Endometrial microvascular endothelial cells (primary cell): ENCODE results near the gene CIAO2B. TPM values are rescaled to one million over a fixed set of nuclear protein-coding genes. Genes with fewer than 3 reads are reported as not detected.

Source experiments
- in situ Hi-C: cut with HindIII; loops from 2 replicates; pipeline ENCODE4 v1.10.0; 2017; ENCODE audit warnings: low sequenced_read_pairs, low pct_unique_long_range_greater_than_20kb; ENCODE audit errors: inconsistent ontology term
- total RNA-seq: library from RNA; depleted of rRNA; stranded (reverse); fragments of >200 nt; gene quantifications from one replicate; pipeline ENCODE4 v1.2.3, GENCODE V29; 2015; ENCODE audit errors: inconsistent ontology term

CIAO2B gene
- total RNA-seq, 1 donor from 2014 or later: 69.0 TPM

- in situ Hi-C loops: no loop called here
These were observed 23.8 kb downstream of the CIAO2B start for GRCh38 chr16:66910175-66910940.

DNA sequence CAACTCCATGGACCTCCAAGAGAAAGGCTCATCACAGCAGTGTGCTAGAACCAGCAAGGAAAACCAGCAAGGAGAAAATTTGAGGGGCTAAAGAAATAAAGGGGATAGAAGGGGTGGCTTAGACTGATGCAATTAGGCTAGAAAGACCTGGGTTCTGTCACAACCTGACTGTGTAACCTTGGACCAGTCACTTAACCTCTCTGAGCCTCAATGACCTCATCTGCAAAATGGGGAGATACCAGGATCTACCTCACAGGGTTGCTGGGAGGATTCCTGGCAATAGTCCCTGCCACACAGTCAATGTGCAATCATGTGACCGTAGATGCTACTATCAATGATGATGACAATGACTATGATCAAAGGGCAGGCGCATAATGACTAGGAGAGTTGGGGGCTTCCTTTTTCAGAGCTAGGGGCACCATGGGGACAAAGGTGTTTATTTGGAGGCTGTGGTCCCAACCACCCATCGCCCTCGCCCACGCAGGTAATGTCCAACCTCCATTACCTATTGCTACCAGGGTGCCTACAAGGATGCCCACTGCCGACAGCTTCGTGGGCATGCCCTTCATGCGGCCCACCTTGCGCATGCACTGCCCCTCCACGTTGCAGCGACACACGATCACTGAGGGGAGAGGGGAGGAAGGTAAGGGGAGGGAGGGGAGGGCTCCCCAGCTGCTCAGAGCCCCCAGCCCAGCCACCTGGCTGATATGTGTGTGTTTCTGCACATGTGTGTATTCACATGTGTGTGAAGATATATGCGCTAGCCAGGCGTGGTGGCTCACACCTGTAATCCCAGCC lies 25.2 kb downstream of the CIAO2B start:
- in situ Hi-C loops: no loop called here

- in situ Hi-C loops: no loop called here
These were observed 26.1 kb downstream of the CIAO2B start for GRCh38 chr16:66908116-66908515.

DNA sequence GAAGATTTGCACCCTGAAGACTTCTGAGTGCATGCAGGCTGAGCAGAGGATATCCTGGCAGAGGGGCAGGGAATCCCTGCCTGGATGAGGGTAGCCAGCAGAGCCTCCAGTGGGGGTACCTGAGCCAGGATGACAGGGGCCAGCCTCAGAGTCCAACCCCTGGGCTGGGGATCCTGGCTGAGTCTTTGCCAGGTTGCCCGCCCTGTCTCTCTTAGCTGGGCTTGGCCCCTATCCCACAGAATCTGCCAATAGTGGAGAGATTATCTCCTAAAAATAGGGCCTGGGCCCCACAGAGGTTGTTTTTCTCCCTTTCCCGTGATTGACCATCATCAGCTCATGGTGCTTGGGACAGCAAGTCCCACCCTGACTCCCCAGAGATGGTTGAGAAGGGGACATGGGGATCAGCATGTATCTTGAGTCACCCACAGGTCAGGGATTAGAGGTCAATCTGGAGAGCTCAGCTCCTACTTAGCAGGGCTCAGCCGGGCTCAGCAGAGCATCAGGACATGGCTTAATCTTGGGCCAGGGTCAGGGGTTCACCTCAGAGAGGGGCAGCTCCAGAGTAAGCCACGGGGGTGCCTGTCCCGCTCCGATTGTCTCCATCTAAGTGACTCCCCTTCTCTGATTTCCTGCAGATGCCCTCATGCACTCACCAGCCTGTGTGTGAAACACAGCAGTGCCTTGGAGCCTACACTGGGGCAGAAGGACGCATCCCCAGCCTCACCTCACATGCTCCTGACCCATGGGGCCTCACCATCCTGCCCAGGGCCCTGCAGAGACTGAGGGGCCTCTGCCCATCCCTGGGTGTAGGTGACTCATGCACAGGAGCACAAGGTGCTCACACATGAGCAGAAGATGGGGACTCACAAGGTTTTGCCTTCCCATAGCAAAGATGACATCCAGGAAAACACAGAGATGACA lies 27.0 kb downstream of the CIAO2B start:
- in situ Hi-C loops: no loop called here

DNA sequence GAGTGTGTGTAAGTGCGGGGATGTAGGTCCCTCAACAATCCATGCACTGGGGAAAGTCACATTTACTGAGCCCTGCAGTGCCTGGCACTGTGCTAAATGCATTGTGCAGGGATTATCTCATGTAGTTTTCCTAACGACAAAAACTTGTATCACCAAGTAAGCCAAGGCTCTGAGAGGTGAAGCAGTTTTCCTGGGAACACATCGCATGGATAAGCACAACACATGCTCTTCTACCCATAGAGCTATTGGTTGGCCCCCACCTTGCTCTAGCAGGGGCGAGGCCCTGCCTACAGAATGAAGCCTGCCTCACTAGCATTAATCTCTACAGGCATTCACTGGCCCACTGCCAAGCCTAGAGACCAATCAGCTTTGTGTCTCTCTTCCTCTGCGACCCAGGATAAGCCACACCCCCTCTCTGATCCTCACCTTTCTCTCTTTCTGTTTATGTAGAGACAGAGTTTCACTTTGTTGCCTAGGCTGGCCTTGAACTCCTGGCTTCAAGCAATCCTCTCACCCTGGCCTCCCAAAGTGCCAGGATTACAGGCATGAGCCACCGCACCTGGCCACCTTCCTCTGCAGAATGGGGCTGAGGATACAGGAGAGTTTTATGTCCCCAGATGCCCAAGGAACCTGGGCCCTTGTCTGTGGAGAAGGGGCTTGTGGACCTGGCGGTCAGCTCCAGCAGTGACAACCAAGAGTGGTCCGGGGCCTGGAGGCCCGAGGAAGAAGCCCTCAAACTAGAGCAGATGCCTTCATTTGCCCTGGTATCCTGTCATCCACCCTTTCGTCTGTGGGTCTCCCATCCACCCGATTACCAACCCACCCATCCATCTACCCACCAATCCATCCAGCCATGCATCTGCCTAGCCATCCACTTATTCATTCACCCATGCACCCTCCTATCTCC lies 28.3 kb downstream of the CIAO2B start:
- in situ Hi-C loops: no loop called here

DNA sequence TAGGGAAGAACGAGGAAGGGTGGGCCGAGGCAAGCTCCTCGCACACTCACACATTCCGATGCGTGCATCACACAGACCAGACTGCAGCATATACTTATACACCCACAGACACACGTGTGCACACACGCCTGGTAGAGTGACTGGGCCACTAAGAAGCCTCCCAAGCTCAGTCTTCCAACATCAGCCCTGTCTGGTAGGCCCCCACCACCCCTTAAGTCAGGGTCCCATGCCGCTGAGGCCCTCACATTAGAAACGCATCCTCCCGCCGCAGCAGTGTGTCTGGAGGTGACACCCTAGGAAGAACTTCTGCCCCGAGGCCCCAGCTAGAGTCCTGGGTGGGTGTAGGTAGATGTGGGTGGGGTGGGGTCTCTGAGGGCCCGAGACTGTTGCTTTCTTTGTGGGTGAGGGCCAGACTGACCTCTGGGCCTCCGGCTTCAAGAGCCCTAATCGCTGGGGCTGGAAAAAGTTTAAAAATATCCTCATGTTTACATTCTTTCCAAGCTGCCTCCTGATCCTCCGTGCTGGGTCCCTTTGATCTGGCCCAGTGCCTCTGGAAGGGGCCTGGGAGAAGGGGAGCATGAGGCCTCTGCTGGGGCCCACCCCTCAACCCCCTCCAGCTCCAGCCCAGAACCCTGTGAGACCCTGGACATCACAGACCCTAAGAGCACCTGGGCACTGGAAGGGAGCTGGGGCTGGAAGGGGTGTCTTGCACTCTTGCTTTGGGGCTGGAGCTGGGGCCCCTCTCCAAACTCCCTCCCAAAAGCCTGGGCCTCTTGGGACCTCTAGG lies 29.2 kb downstream of the CIAO2B start:
- in situ Hi-C loops: no loop called here

GRCh38 chr16:66904428-66904845 lies 29.8 kb downstream of the CIAO2B start:
- in situ Hi-C loops: no loop called here

GRCh38 chr16:66903544-66904427 lies 30.4 kb downstream of the CIAO2B start:
- in situ Hi-C loops: no loop called here

DNA sequence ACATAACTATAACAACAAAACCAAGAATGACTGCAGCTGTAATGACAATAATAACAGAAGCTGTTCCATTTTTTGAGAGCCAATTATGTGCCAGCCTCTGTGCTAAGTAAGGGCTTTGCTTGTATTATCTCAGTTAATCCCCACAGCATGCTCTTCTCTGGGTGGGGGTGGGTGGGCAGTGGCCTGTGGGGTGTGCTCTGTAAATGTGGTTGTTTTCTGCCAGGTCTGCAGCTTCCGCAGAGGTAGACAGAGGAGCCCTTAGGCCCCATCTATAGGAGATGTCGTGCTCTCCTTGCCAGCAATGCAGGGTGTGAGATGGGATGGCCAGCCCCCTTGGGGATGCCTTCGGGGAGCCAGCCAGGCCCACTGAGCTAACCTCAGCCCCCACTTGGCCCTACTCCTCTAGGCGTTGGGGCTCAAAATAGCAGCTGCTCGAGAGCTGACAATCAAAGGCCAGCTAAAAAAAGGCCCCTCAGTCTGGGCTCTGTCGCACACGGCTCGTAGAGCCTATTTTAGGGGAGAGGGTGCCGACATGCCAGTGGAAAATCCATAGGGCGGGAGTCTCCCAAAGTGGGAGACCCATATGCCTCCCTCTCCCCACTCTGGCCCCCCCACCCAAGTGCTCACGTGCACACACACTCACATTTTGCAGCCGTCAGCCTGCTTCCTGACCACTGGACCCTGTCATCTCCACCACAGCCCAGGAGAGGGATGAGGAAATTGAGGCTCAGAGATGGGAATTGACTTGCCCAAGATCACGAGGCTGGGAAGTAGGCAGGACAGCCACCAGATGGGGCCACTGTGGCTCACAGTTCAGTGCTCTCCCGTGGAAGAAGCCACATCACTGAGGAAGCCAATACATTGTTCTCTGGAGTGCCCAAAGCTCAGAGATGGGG lies 31.3 kb downstream of the CIAO2B start:
- in situ Hi-C loops: no loop called here

GRCh38 chr16:66901626-66902025 lies 32.6 kb downstream of the CIAO2B start:
- in situ Hi-C loops: no loop called here

DNA sequence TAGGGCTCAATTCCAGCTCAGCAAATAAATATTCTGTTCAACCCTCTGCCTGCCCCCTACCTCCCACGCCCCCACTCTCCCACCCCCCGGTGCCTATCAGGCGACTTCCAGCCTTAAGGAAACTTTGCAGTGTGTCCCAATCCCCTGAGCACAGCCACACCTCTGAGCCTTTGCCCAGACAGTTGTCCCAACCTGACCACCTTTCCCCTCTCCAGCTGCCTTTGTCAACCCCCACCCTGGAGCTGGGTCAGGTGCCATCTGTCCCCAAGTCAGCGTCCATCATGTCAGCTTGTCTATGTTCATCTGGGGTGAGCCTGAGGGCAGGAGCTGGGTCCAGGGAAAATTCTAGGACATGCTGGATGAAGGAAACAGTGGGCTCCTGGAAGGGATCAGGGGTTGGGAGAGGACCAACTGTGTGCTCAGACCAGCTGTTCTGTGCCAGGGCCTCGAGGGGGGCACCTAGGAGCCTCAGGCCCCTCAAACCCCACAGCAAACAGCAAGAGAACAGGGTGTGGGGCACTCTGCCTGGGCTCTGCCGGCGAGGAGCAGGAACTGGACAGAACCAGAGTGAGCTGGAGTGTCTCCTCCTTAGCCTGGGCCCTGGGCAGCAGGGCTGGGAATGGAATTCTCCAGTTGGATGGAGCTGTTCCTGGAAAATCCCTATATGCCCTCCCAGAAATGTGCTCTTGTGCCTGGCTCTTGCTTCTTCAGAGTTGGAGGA lies 33.3 kb downstream of the CIAO2B start:
- in situ Hi-C loops: no loop called here

GRCh38 chr16:66899945-66900710 lies 34.1 kb downstream of the CIAO2B start:
- in situ Hi-C loops: no loop called here

DNA sequence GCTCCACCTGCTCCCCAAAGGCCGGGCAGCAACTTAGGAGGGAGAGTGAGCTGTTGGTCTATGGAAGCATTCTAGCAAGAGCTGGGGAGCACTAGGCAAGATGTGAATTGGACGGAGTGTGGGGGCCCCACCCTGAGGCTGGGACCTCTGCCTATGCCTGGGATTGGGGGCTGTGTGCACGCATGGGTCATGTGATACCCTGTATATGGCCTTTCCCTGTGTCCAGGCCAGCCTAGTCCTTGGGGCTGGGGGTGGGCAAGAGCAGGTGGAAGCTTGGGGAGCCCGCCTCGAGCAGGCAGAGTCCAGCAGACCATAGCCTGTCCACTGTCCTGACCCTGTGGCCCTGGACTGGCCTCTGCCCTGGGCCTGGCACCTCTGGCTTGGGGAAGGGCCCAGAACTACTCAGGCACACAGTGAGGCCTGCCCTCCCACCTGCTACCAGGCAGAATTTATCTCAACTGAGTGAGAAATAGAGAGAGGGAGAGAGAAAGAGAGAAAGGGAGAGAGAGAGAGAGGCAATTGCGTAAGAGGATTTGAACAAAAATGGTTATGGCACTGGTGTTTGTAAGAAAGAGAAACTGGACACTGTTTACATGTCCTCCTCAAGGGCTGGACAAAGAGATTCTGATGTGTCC lies 34.8 kb downstream of the CIAO2B start:
- in situ Hi-C loops: no loop called here

- in situ Hi-C loops: no loop called here
These were observed 35.3 kb downstream of the CIAO2B start for GRCh38 chr16:66898933-66899309.
